NCI-H187 (cell line): ENCODE data around the gene TNFAIP8.
"Not testable (repeated sequence)": the region's sequence is repeated elsewhere in the genome, so short reads cannot be mapped to it uniquely, and the experiment has no call there.

Experiments used
- DNase-seq, 2 experiments: peaks; one replicate each; lab custom pipeline; 2025; lab: John Stamatoyannopoulos, UW

The TNFAIP8 gene

DNA sequence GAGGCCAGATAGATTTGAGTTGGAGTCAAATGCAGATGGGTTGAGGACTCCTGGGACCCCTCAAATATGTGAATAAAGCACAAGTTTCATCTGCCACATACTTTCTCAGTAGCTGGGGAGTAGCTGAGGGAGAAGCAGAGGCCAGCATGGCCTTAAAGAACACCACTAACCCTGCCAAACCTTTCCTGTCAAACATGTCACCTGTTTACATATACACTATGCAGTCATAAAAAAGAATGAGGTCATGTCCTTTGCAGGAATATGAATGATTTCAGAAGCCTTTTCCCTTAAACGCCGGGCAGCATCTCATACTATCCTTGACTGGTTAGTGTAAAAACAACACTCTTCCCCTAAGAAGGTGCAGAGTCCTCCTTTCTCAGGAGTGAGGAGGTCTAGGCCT lies 71.2 kb downstream of the TNFAIP8 start:
- no peak for DNase-seq

- not testable (repeated sequence) for DNase-seq
Measured at GRCh38 chr5:119427596-119427995, 71.8 kb downstream of the TNFAIP8 start.

DNA sequence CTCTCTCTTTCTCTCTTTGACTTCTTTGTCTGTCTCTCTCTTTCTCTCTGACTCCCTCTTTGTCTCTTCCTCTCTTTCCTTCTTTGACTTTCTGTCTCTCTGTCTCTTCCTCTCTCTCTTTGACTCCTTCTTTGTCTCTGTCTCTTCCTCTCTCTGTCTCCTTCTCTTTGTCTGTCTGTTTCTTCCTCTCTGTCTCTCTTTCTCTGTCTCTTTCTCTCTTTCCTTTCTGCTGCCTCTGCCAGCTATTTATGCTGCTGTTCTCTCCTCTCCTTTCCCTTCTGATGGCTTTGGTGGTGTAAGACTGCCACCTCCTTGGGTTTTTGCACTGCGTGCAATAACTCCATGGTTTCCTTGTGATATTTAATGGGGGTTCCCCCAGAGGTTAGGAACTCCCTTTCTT lies 72.3 kb downstream of the TNFAIP8 start:
- not testable (repeated sequence) for DNase-seq

GRCh38 chr5:119428574-119428973 lies 72.8 kb downstream of the TNFAIP8 start:
- DNase-seq: not testable (repeated sequence)

DNA sequence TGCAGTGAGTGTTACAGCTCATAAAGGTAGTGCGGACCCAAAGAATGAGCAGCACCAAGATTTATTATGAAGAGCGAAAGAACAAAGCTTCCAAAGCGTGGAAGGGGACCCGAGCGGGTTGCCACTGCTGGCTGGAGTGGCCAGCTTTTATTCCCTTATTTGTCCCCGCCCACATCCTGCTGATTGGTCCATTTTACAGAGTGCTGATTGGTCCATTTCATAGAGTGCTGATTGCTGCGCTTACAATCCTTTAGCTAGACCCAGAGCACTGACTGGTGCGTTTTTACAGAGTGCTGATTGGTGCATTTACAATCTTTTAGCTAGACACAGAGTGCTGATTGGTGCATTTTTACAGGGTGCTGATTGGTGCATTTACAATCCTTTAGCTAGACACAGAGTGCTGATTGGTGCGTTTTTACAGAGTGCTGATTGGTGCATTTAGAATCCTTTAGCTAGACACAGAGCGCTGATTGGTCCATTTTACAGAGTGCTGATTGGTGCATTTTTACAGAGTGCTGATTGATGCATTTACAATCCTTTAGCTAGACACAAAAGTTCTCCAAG lies 76.9 kb downstream of the TNFAIP8 start:
- DNase-seq: not testable (repeated sequence)

DNA sequence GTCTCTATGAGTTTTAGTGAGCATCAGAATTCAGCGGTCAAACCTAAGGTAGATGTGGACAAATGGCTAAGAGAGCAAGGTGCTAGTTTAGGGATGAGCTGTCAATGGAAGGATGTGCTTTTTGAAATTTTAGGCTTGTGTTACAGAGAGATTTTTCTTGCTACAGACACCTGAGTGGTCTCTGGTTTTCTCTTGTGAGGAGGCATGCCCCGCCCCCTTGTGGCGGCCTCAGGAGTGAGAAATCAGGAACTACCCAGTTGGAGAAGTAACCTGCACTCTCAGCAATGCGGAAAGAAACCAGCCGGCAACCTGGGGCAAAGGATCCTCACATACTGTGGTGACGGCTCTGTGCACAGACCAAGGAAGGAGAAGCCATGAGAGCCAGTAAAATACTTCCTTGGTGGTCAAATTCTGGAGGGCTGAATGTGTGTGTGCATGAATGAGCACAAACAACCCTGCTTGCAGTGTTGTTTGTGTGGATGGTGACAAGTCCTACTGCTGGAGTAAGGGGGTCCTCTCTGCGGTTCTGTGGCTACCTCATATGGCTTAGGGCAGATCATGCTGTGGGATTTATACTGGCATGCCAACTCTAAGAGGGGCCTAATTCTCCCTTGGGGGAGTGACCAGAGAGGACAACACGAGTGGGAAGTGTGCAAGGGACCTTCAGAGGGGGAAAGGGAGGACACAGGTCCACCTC lies 79.8 kb downstream of the TNFAIP8 start:
- no peak for DNase-seq

- DNase-seq: not testable (repeated sequence)
Measured at GRCh38 chr5:119437785-119438586, 82.2 kb downstream of the TNFAIP8 start.

GRCh38 chr5:119438587-119438917 lies 82.7 kb downstream of the TNFAIP8 start:
- not testable (repeated sequence) for DNase-seq

DNA sequence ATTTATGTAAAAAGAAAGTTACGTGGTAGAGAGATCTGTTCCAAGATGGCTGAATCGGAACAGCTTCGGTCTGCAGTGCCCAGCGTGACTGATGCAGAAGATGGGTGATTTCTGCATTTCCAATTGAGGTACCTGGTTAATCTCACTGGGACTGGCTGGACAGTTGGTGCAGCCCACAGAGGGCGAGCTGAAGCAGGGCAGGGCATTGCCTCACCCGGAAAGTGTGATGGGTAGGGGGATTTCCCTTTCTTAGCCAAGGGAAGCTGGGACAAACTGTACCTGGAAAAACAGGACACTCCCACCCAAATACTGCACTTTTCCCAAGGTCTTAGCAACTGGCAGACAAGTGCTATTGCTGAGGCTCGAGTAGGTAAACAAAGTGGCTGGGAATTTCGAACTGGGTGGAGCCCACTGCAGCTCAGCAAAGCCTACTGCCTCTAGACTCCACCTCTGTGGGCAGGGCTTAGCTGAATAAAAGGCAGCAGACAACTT lies 83.4 kb downstream of the TNFAIP8 start:
- no peak for DNase-seq

DNA sequence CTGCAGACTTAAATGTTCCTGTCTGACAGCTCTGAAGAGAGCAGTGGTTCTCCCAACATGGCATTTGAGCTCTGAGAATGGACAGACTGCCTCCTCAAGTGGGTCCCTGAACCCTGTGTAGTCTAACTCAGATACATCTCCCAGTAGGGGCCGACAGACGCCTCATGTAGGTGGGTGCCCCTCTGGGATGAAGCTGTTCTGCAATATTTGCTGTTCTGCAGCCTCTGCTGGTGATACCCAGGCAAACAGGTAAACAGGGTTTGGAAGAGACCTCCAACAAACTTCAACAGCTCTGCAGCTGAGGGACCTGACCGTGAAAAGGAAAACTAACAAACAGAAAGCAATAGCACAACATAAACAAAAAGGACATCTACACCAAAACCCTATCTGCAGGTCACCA lies 83.8 kb downstream of the TNFAIP8 start:
- not testable (repeated sequence) for DNase-seq

GRCh38 chr5:119444643-119445042 lies 88.8 kb downstream of the TNFAIP8 start:
- not testable (repeated sequence) for DNase-seq

DNA sequence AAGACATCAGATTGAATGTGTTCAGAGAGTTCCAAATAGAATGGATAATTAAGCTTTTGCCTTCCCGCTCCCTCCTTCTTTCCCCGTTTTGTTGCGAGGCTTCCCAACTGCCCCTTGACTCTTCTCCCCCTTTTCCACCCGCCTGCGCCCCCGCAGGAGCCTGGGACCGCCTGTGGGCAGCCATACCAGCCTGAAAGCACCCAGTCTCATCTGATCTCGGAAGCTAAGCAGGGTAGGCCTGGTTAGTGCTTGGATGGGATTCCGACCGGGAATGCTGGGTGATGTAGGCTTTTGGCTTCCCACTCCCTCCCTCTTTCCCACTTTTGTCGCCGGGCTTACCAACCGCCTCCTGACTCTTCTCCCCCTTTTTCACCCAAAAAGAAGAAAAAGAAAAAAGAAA lies 89.7 kb downstream of the TNFAIP8 start:
- no peak for DNase-seq
